Heart left ventricle (tissue), 13 donors: ENCODE data around the gene NRARP.

ENCODE experiments used
- CTCF ChIP-seq, 12 donors: fragments of 200-600 bp; sonication (generic) in 4 of 12; IDR thresholded peaks; one replicate each; pipeline versions ENCODE4 v1.5.0 to v1.8.0; 2018 to 2022; ENCODE audit warnings: antibody characterized with exemption in 12 of 12, mild to moderate bottlenecking in 5 of 12
- POLR2A ChIP-seq, 2 donors: fragments of 450-650 bp; IDR thresholded peaks; one replicate each; pipeline ENCODE4 v1.6.1; 2017; ENCODE audit warnings: antibody characterized with exemption in 2 of 2, mild to moderate bottlenecking in 2 of 2, moderate library complexity in 2 of 2
- donor health status: ischemic (EF 13 %, LVEDD 7.1; RV severe dilation, severe dysfunction).
- donor health status: DM: no; HTN: yes; CAD: no.
- donor health status: DM: no; HTN: no; CAD: no.
- donor health status: ischemic (EF 25% LVEDD 6.9; RV normal size, moderate dysfunction).
- donor health status: ischemic (EF 25% LVEDD 5.7; RV mildly dilated, moderate dysfunction).
- donor health status: ischemic (EF 35%, LVEDD 5.7; RV mildly dilated, moderate dysfunction).
- donor health status: nonischemic (EF 11% LVEDD 7.7; RV severe dilation, severe dysfunction).
- donor health status: DM: yes; HTN: yes; CAD: no.
- donor health status: PGD.
- donor health status: ischemic (EF 29% LVEDD 5.4; RV normal size, mild dysfunction).
- donor health status: nonischemic (EF 23%, LVEDD 6.1; RV moderate dilation, normal function).

DNA sequence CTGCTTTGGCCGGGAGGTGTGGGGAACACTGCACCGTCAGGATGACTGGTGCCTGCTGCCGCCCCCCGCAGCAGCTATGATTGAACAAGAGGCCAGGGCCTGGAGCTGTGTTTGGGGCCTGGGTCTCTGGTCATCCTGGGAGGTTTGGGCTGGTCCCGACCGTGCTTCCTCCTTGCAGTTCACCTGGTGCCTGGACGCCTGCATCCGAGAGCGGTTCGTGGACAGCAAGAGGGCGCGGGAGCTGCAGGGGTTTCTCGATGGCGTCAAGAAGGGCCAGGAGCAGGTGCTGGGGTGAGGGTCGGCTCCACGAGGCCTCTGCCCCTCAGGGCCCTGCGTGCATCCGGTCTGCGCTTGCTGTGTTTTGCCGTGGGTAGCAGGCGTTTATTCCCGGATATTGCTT, 38.0 kb downstream of the NRARP start:
- no peak for TF ChIP-seq POLR2A (IDR thresholded peaks at IDR 0.05)
- TF ChIP-seq CTCF (IDR thresholded peaks at IDR 0.05): no peak
